HCT116 (cell line): ENCODE measurements around the gene DVL1. TPM values are rescaled to one million over a fixed set of nuclear protein-coding genes. Genes with fewer than 3 reads are reported as not detected.

Source experiments
- ATAC-seq: fragments of 200-7000 bp; cut with Tn5 transposase; 2 replicates; pipeline ENCODE4 v1.9.1; 2020; ENCODE audit warnings: mild to moderate bottlenecking, moderate library complexity
- BruUV-seq: library from RNA; stranded (reverse); fragments of 400-500 nt; replicated peaks from 2 replicates; lab custom pipeline; 2021; lab: Mats Ljungman, UMichigan
- CTCF ChIA-PET: fragments of 300-600 bp; sonication (Branson Sonifier 250); formaldehyde crosslinking; loops from one replicate; lab custom pipeline; 2021; ENCODE audit warnings: antibody characterized with exemption; lab: Charles Lee
- POLR2A ChIA-PET: fragments of 300-600, 350-600 bp; sonication (Branson Sonifier 250); formaldehyde crosslinking; loops from one replicate; lab custom pipeline; 2021; ENCODE audit warnings: antibody characterized with exemption; lab: Charles Lee
- RAD21 ChIA-PET, 2 experiments: fragments of 300-600 bp; sonication (Branson Sonifier 250); formaldehyde crosslinking; loops; one replicate each; lab custom pipeline; 2023; ENCODE audit warnings: low total read pairs in 2 of 2; ENCODE audit not compliant: uncharacterized antibody in 2 of 2, unreplicated experiment in 2 of 2, low non-redundant PET in 1 of 2; lab: Charles Lee
- DNase-seq: peaks from one replicate; pipeline ENCODE4 v3.0.0-alpha.2; 2010; ENCODE audit warnings: low read depth, low spot score
- H2AFZ ChIP-seq: fragments of 200-600 bp; shearing (Covaris generic), sonication (generic); 2 replicates; pipeline ENCODE4 v1.6.1; 2017; ENCODE audit warnings: low read depth, mixed run types, mixed read lengths, antibody characterized with exemption, low read length; ENCODE audit not compliant: poor library complexity, severe bottlenecking
- H3K27ac ChIP-seq: 2 replicates; pipeline ENCODE4 v1.5.1; 2012; ENCODE audit warnings: low read depth, low read length
- H3K27me3 ChIP-seq: fragments of 200-600 bp; sonication (generic); 2 replicates; pipeline ENCODE4 v1.6.1; 2016; ENCODE audit warnings: mixed run types, low read length, mixed read lengths; ENCODE audit not compliant: insufficient read depth
- H3K36me3 ChIP-seq, 2 experiments: fragments of 200-500 bp in 1 of 2; fragments of 200-600 bp in 1 of 2; sonication (Bioruptor generic) in 1 of 2; sonication (generic) in 1 of 2; 2 replicates each; pipeline versions ENCODE4 v1.5.1 to v1.6.1; 2014 to 2016; ENCODE audit warnings: low read length in 2 of 2, inconsistent platforms in 1 of 2, mixed read lengths in 1 of 2, mixed run types in 1 of 2; ENCODE audit not compliant: insufficient read depth in 2 of 2, control insufficient read depth in 1 of 2
- H3K4me1 ChIP-seq, 2 experiments: fragments of 200-600 bp in 1 of 2; sonication (generic) in 1 of 2; 2 replicates each; pipeline versions ENCODE4 v1.5.1 to v1.6.1; 2012 to 2017; ENCODE audit warnings: low read length in 2 of 2, inconsistent platforms in 1 of 2, mild to moderate bottlenecking in 1 of 2, mixed read lengths in 1 of 2, mixed run types in 1 of 2, moderate library complexity in 1 of 2; ENCODE audit not compliant: insufficient read depth in 2 of 2, control insufficient read depth in 1 of 2
- H3K4me2 ChIP-seq: fragments of 200-600 bp; sonication (generic); 2 replicates; pipeline ENCODE4 v1.6.1; 2017; ENCODE audit warnings: mixed run types, low read length, mixed read lengths
- H3K4me3 ChIP-seq, 2 experiments: fragments of 200-600 bp in 1 of 2; sonication (generic) in 1 of 2; replicated peaks in 1 of 2; 2 replicates each; pipeline ENCODE4 v1.5.1; 2011 to 2016; ENCODE audit warnings: low read length in 2 of 2, control low read depth in 1 of 2, low read depth in 1 of 2, mild to moderate bottlenecking in 1 of 2, mixed read lengths in 1 of 2, mixed run types in 1 of 2
- H3K79me2 ChIP-seq: fragments of 200-600 bp; sonication (generic); 2 replicates; pipeline ENCODE4 v1.6.1; 2017; ENCODE audit warnings: mild to moderate bottlenecking, mixed run types, low read length, moderate library complexity, mixed read lengths; ENCODE audit not compliant: insufficient read depth
- H3K9ac ChIP-seq: fragments of 200-600 bp; sonication (generic); 2 replicates; pipeline ENCODE4 v1.6.1; 2016; ENCODE audit warnings: low read length, mixed read lengths
- H3K9me2 ChIP-seq: fragments of 200-600 bp; sonication (generic), shearing (Covaris generic); 2 replicates; pipeline ENCODE4 v1.6.1; 2017; ENCODE audit warnings: mixed run types, mild to moderate bottlenecking, moderate library complexity; ENCODE audit not compliant: insufficient read depth
- H3K9me3 ChIP-seq, 2 experiments: fragments of 200-500 bp in 1 of 2; fragments of 200-600 bp in 1 of 2; sonication (Bioruptor generic) in 1 of 2; sonication (generic) in 1 of 2; 2 replicates each; pipeline ENCODE4 v1.6.1; 2014 to 2017; ENCODE audit warnings: low read length in 2 of 2, mixed read lengths in 2 of 2, inconsistent platforms in 1 of 2, low read depth in 1 of 2, mild to moderate bottlenecking in 1 of 2, mixed run types in 1 of 2, moderate library complexity in 1 of 2; ENCODE audit not compliant: control insufficient read depth in 1 of 2, insufficient read depth in 1 of 2
- H4K20me1 ChIP-seq: fragments of 200-600 bp; sonication (generic), shearing (Covaris generic); 2 replicates; pipeline ENCODE4 v1.6.1; 2017; ENCODE audit warnings: mixed run types, mild to moderate bottlenecking, moderate library complexity; ENCODE audit not compliant: insufficient read depth
- CTCF ChIP-seq, 3 experiments: fragments of 200-600 bp in 1 of 3; sonication (generic) in 1 of 3; IDR thresholded peaks in 2 of 3; conservative IDR thresholded peaks in 1 of 3; 2 replicates each; pipeline ENCODE4 v1.5.1; 2012 to 2017; ENCODE audit warnings: low read depth in 2 of 3, low read length in 2 of 3, antibody characterized with exemption in 1 of 3, borderline replicate concordance in 1 of 3, control low read depth in 1 of 3, mild to moderate bottlenecking in 1 of 3, mixed read lengths in 1 of 3, mixed run types in 1 of 3, moderate library complexity in 1 of 3; ENCODE audit not compliant: insufficient read depth in 1 of 3
- EGR1 ChIP-seq: IDR thresholded peaks from 2 replicates; pipeline ENCODE4 v1.6.1; 2012; ENCODE audit warnings: low read depth
- MAX ChIP-seq: IDR thresholded peaks from 2 replicates; pipeline ENCODE4 v1.6.1; 2012
- RAD21 ChIP-seq: IDR thresholded peaks from 2 replicates; pipeline ENCODE4 v1.6.1; 2012; ENCODE audit warnings: low read depth, mild to moderate bottlenecking
- SP1 ChIP-seq: IDR thresholded peaks from 2 replicates; pipeline ENCODE4 v1.6.1; 2012; ENCODE audit warnings: low read depth
- SRF ChIP-seq: IDR thresholded peaks from 2 replicates; pipeline ENCODE4 v1.6.1; 2012; ENCODE audit warnings: low read depth
- TCF7L2 ChIP-seq: IDR thresholded peaks from 2 replicates; pipeline ENCODE4 v1.7.0; 2011; ENCODE audit warnings: borderline replicate concordance, inconsistent platforms; ENCODE audit not compliant: insufficient read depth, insufficient read length; ENCODE audit errors: extremely low read depth
- YY1 ChIP-seq: IDR thresholded peaks from 2 replicates; pipeline ENCODE4 v1.6.1; 2011; ENCODE audit warnings: low read length, low read depth, moderate library complexity, mild to moderate bottlenecking; ENCODE audit not compliant: insufficient replicate concordance; ENCODE audit errors: extremely low read depth
- intact Hi-C: fragments of 100-400 bp; cut with micrococcal nuclease; formaldehyde crosslinking; loops from 2 replicates; pipeline ENCODE4 v1.10.0; 2022
- total RNA-seq: library from RNA; stranded (reverse); gene quantifications from one replicate; pipeline ENCODE4 v1.2.1, GENCODE V29; 2021; ENCODE audit not compliant: unreplicated experiment

Gene DVL1
- total RNA-seq, 1 experiment from 2014 or later: 160 TPM

- CTCF ChIA-PET: interaction anchor here (0.8 to 2.8 kb wide), 12 partner anchors 9 to 316 kb away, joined by 3 to 30 read pairs (median 4); no protein-coding TSS in a partner anchor
- Histone ChIP-seq H3K4me2 (no peak overlapping the region), H3K79me2 (no peaks in the 10 kb centered on the region), H3K9me3 (no peaks in the 10 kb centered on the region), H3K36me3 (no peaks in the 10 kb centered on the region), H3K27ac (no peak overlapping the region), H3K9me2 (no peaks in the 10 kb centered on the region), H3K4me3 (no peak overlapping the region), H3K4me1 (peaks cover 14 to 34% of the 10 kb centered on the region in 2 experiments), H3K27me3 (no peaks in the 10 kb centered on the region), H4K20me1 (no peaks in the 10 kb centered on the region), H2AFZ (no peak overlapping the region), H3K9ac (no peak overlapping the region)
- DNase-seq (no peak), ATAC-seq (no peak)
- BruUV-seq: no TSS peak
- RAD21 ChIA-PET: interaction anchor here (0.7 to 1.5 kb wide), 5 partner anchors 12 to 170 kb away, joined by 3 to 7 read pairs (median 3); partner anchors contain the start of gene UBE2J2 (in 1 of the 2)
- POLR2A ChIA-PET: no interaction called here
- no peak for TF ChIP-seq SP1
- TF ChIP-seq EGR1: no peak
- no peak for TF ChIP-seq TCF7L2
- no peak for TF ChIP-seq YY1
- no peak for TF ChIP-seq MAX
- intact Hi-C loops: no loop called here
Observed at GRCh38 chr1:1292442-1292779, 56.8 kb downstream of the DVL1 start.

GRCh38 chr1:1291548-1292441, 57.4 kb downstream of the DVL1 start:
- ChIA-PET POLR2A (no interaction called here), RAD21 (interaction anchor here (0.7 to 1.5 kb wide), 5 partner anchors 13 to 170 kb away, joined by 3 to 7 read pairs (median 3); partner anchors contain the start of gene UBE2J2 (in 1 of the 2)), CTCF (interaction anchor here (0.7 to 2.8 kb wide), 16 partner anchors 8 to 352 kb away, joined by 3 to 30 read pairs (median 4); partner anchors contain the start of gene CCNL2)
- intact Hi-C loops: loop anchor here (2.0 kb wide), 2 partner anchors 169 to 307 kb away; no protein-coding TSS in a partner anchor
- Histone ChIP-seq H4K20me1 (no peaks in the 10 kb centered on the region), H3K9me3 (no peaks in the 10 kb centered on the region), H3K9me2 (no peaks in the 10 kb centered on the region), H3K79me2 (no peaks in the 10 kb centered on the region), H3K27me3 (no peaks in the 10 kb centered on the region), H3K4me1 (peaks cover 14 to 34% of the 10 kb centered on the region in 2 experiments), H3K4me3 (no peak overlapping the region), H3K36me3 (no peaks in the 10 kb centered on the region), H2AFZ (no peak overlapping the region), H3K27ac (peak overlapping the region; percentile 45; the same call in 1 of the 2 replicates), H3K9ac (no peak overlapping the region), H3K4me2 (peak overlapping the region; percentile 47)
- peak; percentile 86 for TF ChIP-seq RAD21
- TF ChIP-seq SRF: no peak
- TF ChIP-seq CTCF (IDR thresholded peaks at IDR 0.05 in 2 of 3, conservative IDR thresholded peaks at IDR 0.05 in 1 of 3; ENCODE audit: borderline replicate concordance in 1 of 3, insufficient read depth in 1 of 3, low read depth in 2 of 3, low read length in 2 of 3): peak; percentile 65 to 72 (median 72)
- no TSS peak for BruUV-seq
- ATAC-seq (peak; percentile 75), DNase-seq (no peak)
